ENCODE data around the gene CMAS. TPM values are rescaled to one million over a fixed set of nuclear protein-coding genes. Genes with fewer than 3 reads are reported as not detected.

The CMAS gene
- total RNA-seq, 4 donors from 2014 or later = 22.0 to 32.9 (median 28.9) TPM

GRCh38 chr12:22059976-22060647, 14.1 kb downstream of the CMAS start:
- DNase-seq (ENCODE audit: low spot score in 2 of 2) = no peak
- no peak overlapping the region for H3K4me3 ChIP-seq (ENCODE audit: low read depth, poor library complexity, severe bottlenecking)
- TF ChIP-seq CTCF (IDR thresholded peaks at IDR 0.05) = no peak
- no peak for TF ChIP-seq POLR2A (IDR thresholded peaks at IDR 0.05)
- 35 to 75% methylated on average over 2 of the region's 2 CpGs for WGBS, 2 donors
- intact Hi-C loops (cut with DNase I; ENCODE audit: low total_unique reads) = no loop called here

GRCh38 chr12:22064968-22065367, 18.9 kb downstream of the CMAS start:
- 95 to 96% methylated on average over 4 of the region's 4 CpGs for WGBS, 2 donors
- DNase-seq (ENCODE audit: low spot score in 2 of 2) = no peak
- no peak overlapping the region for H3K4me3 ChIP-seq (ENCODE audit: low read depth, poor library complexity, severe bottlenecking)
- intact Hi-C loops (cut with DNase I; ENCODE audit: low total_unique reads) = no loop called here
- TF ChIP-seq POLR2A (IDR thresholded peaks at IDR 0.05) = no peak
- TF ChIP-seq CTCF (IDR thresholded peaks at IDR 0.05) = no peak

GRCh38 chr12:22066310-22066709, 20.3 kb downstream of the CMAS start:
- 85 to 94% methylated on average over 2 of the region's 2 CpGs for WGBS, 2 donors
- TF ChIP-seq CTCF (IDR thresholded peaks at IDR 0.05) (no peak), POLR2A (IDR thresholded peaks at IDR 0.05) (no peak)

GRCh38 chr12:22069851-22070250, 23.8 kb downstream of the CMAS start:
- intact Hi-C loops (cut with DNase I; ENCODE audit: low total_unique reads) = no loop called here
- no peak overlapping the region for H3K4me3 ChIP-seq (ENCODE audit: low read depth, poor library complexity, severe bottlenecking)
- WGBS, 2 donors = 79 to 89% methylated on average over 1 of the region's 1 CpG
- no peak for DNase-seq (ENCODE audit: low spot score in 2 of 2)
- no peak for TF ChIP-seq CTCF (IDR thresholded peaks at IDR 0.05)
- TF ChIP-seq POLR2A (IDR thresholded peaks at IDR 0.05) = no peak

More at GRCh38 chr12:22066310-22066709, 20.3 kb downstream of the CMAS start:
- no peak for DNase-seq (ENCODE audit: low spot score in 2 of 2)
- intact Hi-C loops (cut with DNase I; ENCODE audit: low total_unique reads) = no loop called here
- no peak overlapping the region for H3K4me3 ChIP-seq (ENCODE audit: low read depth, poor library complexity, severe bottlenecking)

- no peak overlapping the region for H3K4me3 ChIP-seq (ENCODE audit: low read depth, poor library complexity, severe bottlenecking)
- no peak for DNase-seq (ENCODE audit: low spot score in 2 of 2)
- TF ChIP-seq CTCF (IDR thresholded peaks at IDR 0.05) (no peak), POLR2A (IDR thresholded peaks at IDR 0.05) (no peak)
- WGBS, 2 donors = 82 to 86% methylated on average over 10 of the region's 10 CpGs
- intact Hi-C loops (cut with DNase I; ENCODE audit: low total_unique reads) = no loop called here
Measured at GRCh38 chr12:22082190-22082701, 36.2 kb downstream of the CMAS start.

- TF ChIP-seq CTCF (IDR thresholded peaks at IDR 0.05) (no peak), POLR2A (IDR thresholded peaks at IDR 0.05) (no peak)
- no peak overlapping the region for H3K4me3 ChIP-seq (ENCODE audit: low read depth, poor library complexity, severe bottlenecking)
- intact Hi-C loops (cut with DNase I; ENCODE audit: low total_unique reads) = no loop called here
- DNase-seq (ENCODE audit: low spot score in 2 of 2) = peak in 1 of 2 donors; percentile 21
Measured at GRCh38 chr12:22083167-22083566, 37.1 kb downstream of the CMAS start.

All from lower leg skin (tissue), 4 donors.